HG03175 (cell line): ENCODE data around the gene ZBED5.
A peak's percentile ranks its signal among the peaks of the same experiment; 100 is the strongest.
"Not testable (repeated sequence)": the region's sequence is repeated elsewhere in the genome, so short reads cannot be mapped to it uniquely, and the experiment has no call there.

Source experiments
- ATAC-seq: cut with Tn5 transposase; IDR thresholded peaks from one replicate; pipeline ENCODE4 v1.9.1; 2021; ENCODE audit warnings: mild to moderate bottlenecking, moderate library complexity; ENCODE audit not compliant: unreplicated experiment

Gene ZBED5

GRCh38 chr11:10857709-10858438 lies at the start of gene ZBED5:
TSS of gene ZBED5 (minus strand) at chr11:10858053. CDS start at chr11:10854945, 3,108 bp downstream.
- ATAC-seq: peak; percentile 92

- no peak for ATAC-seq
Measured at GRCh38 chr11:10906521-10906920, 48.7 kb upstream of the ZBED5 start.

DNA sequence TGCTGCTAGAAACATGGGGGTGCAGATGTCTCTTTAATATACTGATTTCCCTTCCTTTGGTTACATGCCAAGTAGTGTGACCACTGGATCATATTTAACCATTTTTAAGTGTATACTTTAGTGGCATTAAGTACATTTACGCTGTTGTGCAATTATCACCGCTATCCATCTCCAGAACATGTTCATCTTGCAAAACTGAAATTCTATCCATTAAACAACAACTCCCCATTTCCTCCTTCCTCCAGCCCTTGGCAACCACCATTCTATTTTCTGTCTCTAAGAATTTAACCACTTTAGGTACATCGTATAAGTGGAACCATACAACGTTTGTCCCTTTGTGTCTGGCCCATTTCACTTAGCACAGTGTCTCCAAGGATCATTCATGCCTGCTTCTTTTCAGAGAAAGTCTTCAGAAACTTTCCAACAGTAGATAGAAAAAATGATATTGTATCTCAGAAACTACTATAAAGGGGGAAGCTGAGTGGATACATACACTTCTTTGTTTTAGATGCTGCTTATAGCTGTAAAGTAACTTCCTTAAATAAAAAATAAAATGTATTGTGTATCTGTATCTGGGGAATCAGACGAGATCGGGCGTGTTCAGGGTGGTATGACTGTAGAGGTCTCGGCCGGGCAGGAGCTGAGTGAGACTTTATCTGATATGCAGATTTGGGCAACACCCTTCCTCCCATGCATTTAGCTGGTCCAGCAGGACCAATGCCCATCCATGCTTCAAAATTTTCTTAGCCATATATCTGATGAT lies 44.6 kb upstream of the ZBED5 start:
- ATAC-seq: no peak

- ATAC-seq: no peak
Measured at GRCh38 chr11:10900681-10901415, 43.0 kb upstream of the ZBED5 start.

- ATAC-seq: no peak
Measured at GRCh38 chr11:10899121-10899830, 41.4 kb upstream of the ZBED5 start.

- ATAC-seq: no peak
Measured at GRCh38 chr11:10898763-10899025, 40.8 kb upstream of the ZBED5 start.

GRCh38 chr11:10898003-10898762 lies 40.3 kb upstream of the ZBED5 start:
- ATAC-seq: no peak

DNA sequence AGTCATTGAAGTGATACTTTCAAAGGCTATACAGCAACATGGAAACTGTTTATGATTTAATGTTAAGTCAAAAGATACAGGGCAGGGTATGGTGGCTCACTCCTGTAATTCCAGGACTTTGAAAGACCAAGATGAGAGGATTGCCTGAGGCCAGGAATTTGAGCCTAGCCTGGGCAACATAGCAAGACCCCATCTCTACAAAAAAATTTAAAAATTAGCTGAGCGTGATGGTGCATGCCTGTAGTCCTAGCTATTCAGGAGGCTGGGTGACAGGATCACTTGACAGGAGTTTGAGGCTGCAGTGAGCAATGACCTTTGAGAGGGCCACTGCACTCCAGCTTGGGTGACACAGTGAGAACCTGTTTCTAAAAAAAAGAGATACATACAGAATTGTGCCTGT lies 39.3 kb upstream of the ZBED5 start:
- no peak for ATAC-seq

- no peak for ATAC-seq
Measured at GRCh38 chr11:10896493-10896892, 38.6 kb upstream of the ZBED5 start.

DNA sequence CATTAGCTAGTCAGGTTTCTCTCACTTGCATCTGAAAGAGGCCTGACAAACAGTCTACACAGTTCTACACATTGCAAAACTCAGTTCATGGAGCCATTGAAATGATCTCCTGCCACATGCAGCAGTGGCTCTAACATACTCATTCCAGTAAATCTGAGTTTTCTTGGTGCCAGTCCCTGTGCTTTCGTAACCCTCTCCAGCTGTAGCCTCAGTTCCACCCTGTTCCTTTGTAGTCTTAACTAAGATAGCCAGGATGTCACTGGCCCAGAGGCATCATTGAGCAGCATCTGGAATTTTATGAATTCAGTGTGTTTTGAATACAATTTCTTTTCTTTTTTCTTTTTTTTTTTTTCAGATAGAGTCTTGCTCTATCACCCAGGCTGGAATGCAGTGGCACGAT lies 37.4 kb upstream of the ZBED5 start:
- ATAC-seq: no peak

GRCh38 chr11:10894666-10895065 lies 36.8 kb upstream of the ZBED5 start:
- no peak for ATAC-seq

- no peak for ATAC-seq
Measured at GRCh38 chr11:10893714-10894151, 35.9 kb upstream of the ZBED5 start.

GRCh38 chr11:10892250-10892649 lies 34.4 kb upstream of the ZBED5 start:
- no peak for ATAC-seq

DNA sequence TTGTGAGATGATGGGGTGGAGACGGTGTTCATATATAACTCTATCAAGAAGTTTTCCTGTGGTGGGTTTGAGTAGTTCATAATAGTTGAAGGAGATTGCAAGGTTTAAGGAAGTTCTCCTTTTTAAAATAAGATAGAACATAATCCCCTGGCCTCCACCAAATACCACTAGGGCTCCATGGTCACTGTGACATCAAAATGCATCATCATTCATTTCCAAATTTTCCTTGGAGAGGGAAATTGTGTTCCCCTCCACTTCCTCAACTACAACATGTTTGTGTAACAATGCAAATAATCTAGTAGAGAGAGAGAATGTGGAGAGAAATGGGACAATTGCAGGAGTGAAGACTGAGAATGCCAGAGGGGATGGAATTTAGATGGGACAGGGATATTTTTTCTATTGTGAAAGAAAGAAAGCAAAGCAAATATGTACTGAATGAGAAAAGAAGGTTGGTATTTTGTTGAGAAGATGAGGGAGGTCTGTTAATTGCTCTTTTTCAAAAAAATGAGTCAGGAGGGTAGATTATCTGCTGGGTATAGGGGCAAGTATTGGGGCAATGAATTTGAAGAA lies 33.4 kb upstream of the ZBED5 start:
- ATAC-seq: no peak

- not testable (repeated sequence) for ATAC-seq
Measured at GRCh38 chr11:10890083-10890482, 32.2 kb upstream of the ZBED5 start.

DNA sequence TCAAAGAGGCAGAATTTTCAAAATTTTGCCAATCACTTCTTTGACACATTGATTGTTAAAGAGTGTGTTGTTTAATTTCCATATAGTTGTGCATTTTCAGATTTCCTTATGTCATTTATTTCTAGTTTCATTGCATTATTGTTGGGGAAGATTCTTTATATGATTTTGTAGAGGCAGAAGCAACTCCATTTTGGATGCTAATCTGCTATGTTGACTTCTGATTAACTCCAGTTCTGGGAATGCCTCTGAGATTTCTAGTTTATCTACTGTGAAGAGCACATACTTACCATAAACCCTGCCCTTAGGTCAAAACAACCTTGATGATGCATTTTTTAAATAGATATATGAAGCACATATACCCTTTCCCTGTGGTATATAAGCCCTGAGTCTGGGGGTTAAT lies 29.5 kb upstream of the ZBED5 start:
- ATAC-seq: no peak

DNA sequence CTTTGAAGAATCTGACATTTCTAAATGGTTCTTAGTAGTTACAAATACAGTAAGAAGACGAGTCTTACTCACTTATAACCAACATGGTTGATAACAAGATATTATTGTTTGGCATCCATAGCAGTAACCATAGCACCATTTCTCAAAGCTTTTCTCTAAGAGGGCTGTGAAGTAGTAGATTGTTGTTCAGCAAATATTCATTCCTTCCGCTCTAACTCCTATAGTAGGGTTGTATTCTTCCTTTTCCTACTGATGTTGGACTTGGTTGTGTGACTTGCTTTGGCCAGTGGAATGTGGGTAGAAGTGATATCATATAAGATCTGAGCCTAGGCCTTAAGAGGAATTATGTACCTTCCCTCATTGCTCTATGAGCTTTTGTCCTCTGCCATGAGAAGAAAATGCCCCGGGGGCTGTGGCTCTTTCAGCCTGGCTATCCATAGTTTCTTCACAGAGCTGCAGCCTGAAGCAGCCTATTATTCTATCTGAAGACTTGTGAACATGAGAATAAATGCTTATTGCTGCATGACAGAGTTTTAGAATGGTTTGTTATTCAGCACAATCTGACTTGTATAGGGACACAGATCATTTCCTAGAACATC lies 28.9 kb upstream of the ZBED5 start:
- ATAC-seq: no peak

GRCh38 chr11:10885703-10886363 lies 28.0 kb upstream of the ZBED5 start:
- no peak for ATAC-seq

- ATAC-seq: not testable (repeated sequence)
Measured at GRCh38 chr11:10884292-10884691, 26.4 kb upstream of the ZBED5 start.
